Tibial artery (tissue), 4 donors: Measurements from ENCODE around the gene RPTOR.

ENCODE experiments used
- DNase-seq, 2 donors: peaks; one replicate each; pipeline ENCODE4 v3.0.0-alpha.2; 2019
- H3K27ac ChIP-seq, 2 donors: fragments of 200-600 bp; sonication (generic) in 1 of 2; 1 replicate in 1 of 2; 2 replicates in 1 of 2; pipeline ENCODE4 v1.5.1; 2018 to 2019; ENCODE audit warnings: mild to moderate bottlenecking in 1 of 2
- H3K27me3 ChIP-seq, 2 donors: fragments of 200-600 bp; sonication (generic) in 1 of 2; one replicate each; pipeline versions ENCODE4 v1.5.1 to v1.6.0; 2016 to 2019
- H3K36me3 ChIP-seq, 3 donors: fragments of 200-600 bp; sonication (generic) in 2 of 3; one replicate each; pipeline ENCODE4 v1.5.1; 2016 to 2019; ENCODE audit warnings: mild to moderate bottlenecking in 2 of 3
- H3K4me1 ChIP-seq, 4 donors: fragments of 200-600 bp; sonication (generic) in 2 of 4; 1 replicate in 3 of 4; 2 replicates in 1 of 4; pipeline ENCODE4 v1.5.1; 2016 to 2019
- H3K4me3 ChIP-seq, 2 donors: fragments of 200-600 bp; sonication (generic) in 1 of 2; 1 replicate in 1 of 2; 2 replicates in 1 of 2; pipeline ENCODE4 v1.5.1; 2018 to 2019; ENCODE audit warnings: mild to moderate bottlenecking in 2 of 2
- H3K9me3 ChIP-seq, 3 donors: fragments of 200-600 bp; sonication (generic) in 1 of 3; one replicate each; pipeline ENCODE4 v1.5.1; 2016 to 2019
- intact Hi-C: fragments of 100-400 bp; cut with DNase I; formaldehyde crosslinking; loops from one replicate; pipeline ENCODE4 v1.15.0; 2023; ENCODE audit warnings: low total_unique reads
- TF ChIP-seq, protein P1 (sequence below), 2 experiments: fragments of 200-600 bp in 1 of 2; fragments of 450-650 bp in 1 of 2; IDR thresholded peaks; one replicate each; pipeline ENCODE4 v1.5.1; 2017 to 2019; ENCODE audit warnings: antibody characterized with exemption in 2 of 2, mild to moderate bottlenecking in 1 of 2, moderate library complexity in 1 of 2

The RPTOR gene

DNA sequence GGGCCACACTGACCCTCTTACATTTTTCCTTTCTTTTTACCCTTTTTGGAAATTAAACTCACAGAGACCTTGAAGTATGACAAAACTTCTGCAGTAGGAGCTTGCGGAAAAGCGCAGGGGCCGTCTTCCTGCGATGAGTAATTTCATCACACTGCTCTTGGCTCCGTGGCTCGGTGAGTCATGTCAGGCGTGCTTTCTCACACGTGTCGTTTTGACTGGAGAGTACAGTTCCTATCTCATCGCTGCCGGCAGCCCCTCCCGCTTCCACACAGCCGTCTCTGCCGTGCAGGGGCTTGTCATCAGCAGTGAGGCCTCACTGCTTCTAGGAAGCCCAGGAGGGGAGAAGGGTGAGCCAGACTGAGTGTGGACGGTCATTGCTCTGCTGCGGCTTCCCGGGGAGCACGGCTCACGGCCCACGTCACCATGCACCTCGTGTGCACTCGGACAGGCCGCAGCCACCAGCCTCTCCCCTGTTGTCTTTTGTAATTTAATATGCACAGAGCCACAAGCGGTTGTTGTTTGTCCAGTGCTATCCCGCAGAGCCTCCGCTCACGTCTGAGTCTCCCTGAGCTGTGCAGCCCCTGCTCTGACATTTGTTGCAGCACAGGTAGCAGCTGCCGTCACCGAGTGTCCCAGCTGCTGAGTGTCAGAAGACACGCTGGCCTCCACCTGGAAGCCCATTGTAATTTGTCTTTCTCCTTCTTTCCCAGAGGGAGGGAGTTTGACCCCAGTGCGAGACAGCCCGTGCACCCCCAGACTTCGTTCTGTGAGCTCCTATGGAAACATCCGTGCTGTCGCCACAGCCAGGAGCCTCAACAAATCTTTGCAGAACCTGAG, 347.6 kb downstream of the RPTOR start:
- Histone ChIP-seq H3K4me1 (peaks cover 0 to 23% (median 17%) of the 10 kb centered on the region in 4 donors), H3K27ac (peak overlapping the region; percentile 69 to 71), H3K9me3 (no peaks in the 10 kb centered on the region), H3K4me3 (no peak overlapping the region), H3K27me3 (no peaks in the 10 kb centered on the region), H3K36me3 (peaks cover 4 to 67% (median 54%) of the 10 kb centered on the region in 3 donors)
- DNase-seq: peak; percentile 80 to 88
- intact Hi-C loops: no loop called here
- TF ChIP-seq, protein P1, sequence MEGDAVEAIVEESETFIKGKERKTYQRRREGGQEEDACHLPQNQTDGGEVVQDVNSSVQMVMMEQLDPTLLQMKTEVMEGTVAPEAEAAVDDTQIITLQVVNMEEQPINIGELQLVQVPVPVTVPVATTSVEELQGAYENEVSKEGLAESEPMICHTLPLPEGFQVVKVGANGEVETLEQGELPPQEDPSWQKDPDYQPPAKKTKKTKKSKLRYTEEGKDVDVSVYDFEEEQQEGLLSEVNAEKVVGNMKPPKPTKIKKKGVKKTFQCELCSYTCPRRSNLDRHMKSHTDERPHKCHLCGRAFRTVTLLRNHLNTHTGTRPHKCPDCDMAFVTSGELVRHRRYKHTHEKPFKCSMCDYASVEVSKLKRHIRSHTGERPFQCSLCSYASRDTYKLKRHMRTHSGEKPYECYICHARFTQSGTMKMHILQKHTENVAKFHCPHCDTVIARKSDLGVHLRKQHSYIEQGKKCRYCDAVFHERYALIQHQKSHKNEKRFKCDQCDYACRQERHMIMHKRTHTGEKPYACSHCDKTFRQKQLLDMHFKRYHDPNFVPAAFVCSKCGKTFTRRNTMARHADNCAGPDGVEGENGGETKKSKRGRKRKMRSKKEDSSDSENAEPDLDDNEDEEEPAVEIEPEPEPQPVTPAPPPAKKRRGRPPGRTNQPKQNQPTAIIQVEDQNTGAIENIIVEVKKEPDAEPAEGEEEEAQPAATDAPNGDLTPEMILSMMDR (IDR thresholded peaks at IDR 0.05): no peak

DNA sequence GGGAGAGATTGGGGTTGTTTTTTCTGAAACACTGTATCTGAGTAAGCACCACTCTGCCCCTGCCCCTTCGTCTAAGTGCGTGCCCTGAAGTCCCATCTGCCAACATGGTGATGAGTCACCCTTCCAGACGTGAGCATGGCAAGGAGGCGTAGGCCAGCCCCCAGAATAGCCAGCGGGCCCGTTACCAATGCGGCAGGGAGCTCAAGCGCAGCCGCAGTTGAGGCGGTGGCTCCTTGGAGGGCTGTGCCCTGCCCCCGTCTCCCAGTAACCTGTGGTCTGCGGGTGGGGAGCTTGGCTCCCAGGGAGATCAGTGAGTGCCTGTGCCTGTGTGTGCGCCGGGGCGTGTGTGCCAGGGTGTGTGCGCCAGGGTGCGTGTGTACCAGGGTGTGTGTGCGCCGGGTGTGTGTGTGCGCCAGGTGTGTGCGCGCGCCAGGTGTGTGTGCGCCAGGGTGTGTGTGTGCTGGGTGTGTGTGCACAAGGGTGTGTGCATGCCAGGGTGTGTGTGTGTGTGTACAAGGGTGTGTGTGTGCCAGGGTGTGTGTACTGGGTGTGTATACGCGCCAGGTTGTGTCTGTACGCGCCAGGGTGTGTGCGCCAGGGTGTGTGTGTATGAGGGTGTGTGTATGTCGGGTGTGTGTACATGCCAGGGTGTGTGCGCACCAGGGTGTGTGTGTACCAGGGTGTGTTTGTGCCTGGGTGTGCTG, 348.4 kb downstream of the RPTOR start:
- no peaks in the 10 kb centered on the region for H3K27me3 ChIP-seq
- peaks cover 4 to 65% (median 52%) of the 10 kb centered on the region in 3 donors for H3K36me3 ChIP-seq
- H3K9me3 ChIP-seq: no peaks in the 10 kb centered on the region
- H3K4me1 ChIP-seq: peaks cover 0 to 23% (median 17%) of the 10 kb centered on the region in 4 donors
- H3K4me3 ChIP-seq: no peak overlapping the region
- DNase-seq: peak in 1 of 2 donors; percentile 77
- intact Hi-C loops: no loop called here
- no peak overlapping the region for H3K27ac ChIP-seq
- TF ChIP-seq, protein P1 (IDR thresholded peaks at IDR 0.05): no peak

DNA sequence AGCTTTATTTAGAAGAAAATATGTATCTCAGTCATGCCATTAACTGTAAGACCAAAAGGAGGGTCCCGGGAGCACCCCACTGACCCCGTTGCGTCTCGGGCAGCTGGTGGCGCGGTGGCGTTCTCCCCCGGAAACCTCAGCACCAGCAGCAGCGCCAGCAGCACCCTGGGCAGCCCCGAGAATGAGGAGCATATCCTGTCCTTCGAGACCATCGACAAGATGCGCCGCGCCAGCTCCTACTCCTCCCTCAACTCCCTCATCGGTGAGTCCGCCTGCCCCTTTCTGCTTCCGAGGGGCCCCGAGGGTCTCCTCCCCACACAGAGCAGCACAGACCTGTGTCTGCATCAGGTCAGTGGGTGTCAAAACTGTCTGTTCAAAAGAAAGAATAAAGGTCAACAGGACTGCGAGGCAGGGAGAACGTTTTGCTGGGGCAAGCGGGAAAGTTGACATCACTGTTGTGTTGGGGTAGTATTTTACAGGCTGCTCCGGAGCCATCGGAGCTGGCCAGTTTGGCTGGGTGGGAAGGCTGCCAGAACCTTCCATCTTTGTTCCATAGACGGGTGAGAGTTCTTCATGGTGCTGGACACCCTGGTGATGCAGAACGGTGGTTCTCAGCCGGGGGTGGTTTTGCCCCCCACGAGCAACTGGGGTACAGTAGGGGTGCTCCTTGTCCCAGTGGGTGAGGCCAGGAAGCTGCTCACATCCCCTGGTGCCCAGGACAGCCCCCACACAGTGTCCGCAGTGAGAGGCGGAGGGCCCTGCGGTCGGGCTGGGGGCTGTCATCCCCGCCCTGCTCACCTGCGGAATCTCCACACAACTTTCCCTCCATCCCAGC, 349.2 kb downstream of the RPTOR start:
- Histone ChIP-seq H3K27me3 (no peaks in the 10 kb centered on the region), H3K27ac (no peak overlapping the region), H3K9me3 (no peaks in the 10 kb centered on the region), H3K36me3 (peaks cover 4 to 57% (median 46%) of the 10 kb centered on the region in 3 donors), H3K4me3 (no peak overlapping the region), H3K4me1 (peaks cover 0 to 23% (median 17%) of the 10 kb centered on the region in 4 donors)
- TF ChIP-seq, protein P1 (IDR thresholded peaks at IDR 0.05): no peak
- intact Hi-C loops: no loop called here
- no peak for DNase-seq

DNA sequence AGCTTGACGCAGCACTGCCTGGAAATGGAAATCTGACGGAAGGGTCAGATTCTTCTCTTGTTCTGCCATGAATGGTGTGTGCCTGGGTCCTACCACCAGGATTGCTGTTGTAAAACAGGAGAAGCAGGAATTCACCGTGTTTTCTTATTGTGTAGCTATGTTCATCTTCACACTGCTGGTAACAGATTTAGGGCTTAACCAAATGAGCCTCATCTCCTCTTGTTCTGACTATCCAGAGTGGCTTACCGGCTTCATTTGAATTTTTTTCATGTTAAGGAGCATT, 349.7 kb downstream of the RPTOR start:
- H3K4me3 ChIP-seq: no peak overlapping the region
- intact Hi-C loops: no loop called here
- TF ChIP-seq, protein P1 (IDR thresholded peaks at IDR 0.05): no peak
- H3K4me1 ChIP-seq: peaks cover 0 to 23% (median 17%) of the 10 kb centered on the region in 4 donors
- no peaks in the 10 kb centered on the region for H3K27me3 ChIP-seq
- H3K27ac ChIP-seq: no peak overlapping the region
- no peaks in the 10 kb centered on the region for H3K9me3 ChIP-seq
- H3K36me3 ChIP-seq: peaks cover 4 to 52% (median 46%) of the 10 kb centered on the region in 3 donors
- no peak for DNase-seq

DNA sequence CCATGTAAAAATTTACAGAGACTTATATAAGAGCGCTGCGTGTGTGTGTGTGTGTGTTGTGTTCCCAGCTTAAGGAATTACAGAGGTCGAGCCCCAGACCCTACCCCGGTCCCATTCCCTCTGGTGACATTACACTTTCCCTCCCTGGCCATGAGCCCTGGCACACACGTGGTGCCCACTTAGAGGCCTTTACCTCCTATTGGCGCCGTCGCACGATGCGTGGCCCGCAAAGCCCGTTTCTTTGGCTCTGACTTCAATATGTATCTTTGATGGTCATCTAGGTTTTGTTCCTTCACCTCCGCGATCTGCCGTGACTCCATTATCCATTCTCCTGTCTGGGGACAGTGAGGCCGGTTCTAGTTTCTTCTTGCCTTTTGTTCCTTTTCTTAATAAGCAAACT, 350.1 kb downstream of the RPTOR start:
- Histone ChIP-seq H3K27me3 (no peaks in the 10 kb centered on the region), H3K4me3 (no peak overlapping the region), H3K36me3 (peaks cover 4 to 50% (median 45%) of the 10 kb centered on the region in 3 donors), H3K9me3 (no peaks in the 10 kb centered on the region), H3K27ac (no peak overlapping the region), H3K4me1 (peaks cover 0 to 23% (median 17%) of the 10 kb centered on the region in 4 donors)
- TF ChIP-seq, protein P1 (IDR thresholded peaks at IDR 0.05): no peak
- intact Hi-C loops: no loop called here
- DNase-seq: no peak
